Activated T-helper 9 cell treated with anti-CD3 and anti-CD28 coated beads, Interleukin-2, amount 50 U/mL, for 16 hours (primary cell): Measurements from ENCODE around the gene MSGN1.
"Not testable (repeated sequence)": the region's sequence is repeated elsewhere in the genome, so short reads cannot be mapped to it uniquely, and the experiment has no call there.

ENCODE experiments used
- DNase-seq: peaks from one replicate; pipeline ENCODE4 v3.0.0-alpha.2; 2020; ENCODE audit warnings: low read depth

Gene MSGN1

GRCh38 chr2:17805717-17806363 is 10.4 kb upstream of the MSGN1 start:
- DNase-seq = no peak

DNA sequence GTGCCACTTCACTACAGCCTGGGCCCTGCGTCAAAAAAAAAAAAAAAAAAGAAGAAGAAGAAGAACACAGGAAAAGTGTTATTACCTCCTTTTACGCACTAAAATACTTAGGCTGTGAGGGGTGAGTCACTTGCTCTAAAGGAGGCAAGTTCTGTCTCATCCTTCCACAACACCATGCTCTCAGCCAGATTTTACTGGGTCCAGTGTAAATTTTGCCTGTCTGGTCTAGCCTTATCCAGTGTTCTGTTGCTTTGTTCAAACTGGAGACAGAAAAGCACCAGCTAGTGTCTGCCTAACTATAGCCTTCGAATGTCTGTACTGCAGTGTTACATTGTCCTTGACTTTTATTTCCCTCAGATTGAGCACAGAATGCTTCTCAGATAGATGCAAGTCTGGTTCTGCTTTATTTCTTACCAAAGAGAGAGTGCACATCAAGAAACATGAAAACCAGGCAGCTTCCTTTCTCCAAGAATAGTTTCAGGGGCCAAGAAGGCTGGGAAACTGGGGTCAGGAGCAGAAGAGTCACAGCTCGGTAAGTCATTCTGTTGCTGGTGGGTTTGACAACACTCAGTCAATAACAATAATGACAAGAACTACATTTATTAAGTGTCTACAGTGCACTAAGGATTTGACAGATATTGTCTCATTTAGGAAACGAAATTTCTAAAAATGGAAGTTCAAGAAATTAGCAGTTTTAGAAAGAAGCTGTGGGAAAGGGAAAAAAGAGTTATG is 3.1 kb upstream of the MSGN1 start:
- no peak for DNase-seq

- no peak for DNase-seq
Measured at GRCh38 chr2:17813742-17814473, 2.4 kb upstream of the MSGN1 start.

GRCh38 chr2:17814601-17815000 is 1.7 kb upstream of the MSGN1 start:
- no peak for DNase-seq

GRCh38 chr2:17815468-17816184 is 634 bp upstream of the MSGN1 start:
- DNase-seq = no peak

DNA sequence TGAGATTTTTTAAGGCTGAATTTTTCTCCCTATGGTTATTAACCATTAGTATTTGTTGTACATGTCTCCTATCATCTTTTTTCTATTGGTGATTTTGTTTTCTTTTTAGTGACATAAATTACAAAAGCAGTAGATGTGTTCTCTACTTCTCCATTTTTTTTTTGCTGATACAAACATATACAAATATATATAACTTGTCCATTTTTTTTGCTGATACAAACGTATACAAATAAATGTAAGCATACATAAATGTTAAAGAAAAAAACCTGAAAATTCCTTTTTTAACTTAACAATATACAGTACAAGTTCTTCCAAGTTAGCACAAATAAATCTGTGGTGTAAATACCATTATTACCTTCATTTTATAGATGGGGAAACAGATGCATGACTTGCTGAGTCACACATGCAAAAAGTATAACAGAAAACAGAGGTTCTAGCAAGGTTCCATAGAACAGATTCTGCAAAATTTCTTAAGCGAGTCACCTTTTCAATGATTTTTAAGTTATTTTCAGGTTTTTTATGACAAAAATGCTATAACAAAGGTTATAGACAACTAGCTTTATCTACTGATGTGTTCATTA is 2.1 kb downstream of the MSGN1 start:
- no peak for DNase-seq

- DNase-seq = no peak
Measured at GRCh38 chr2:17821080-17821479, 4.8 kb downstream of the MSGN1 start.

GRCh38 chr2:17821535-17822444 is 5.5 kb downstream of the MSGN1 start:
- no peak for DNase-seq

GRCh38 chr2:17822445-17823117 is 6.3 kb downstream of the MSGN1 start:
- DNase-seq = no peak

GRCh38 chr2:17823646-17824045 is 7.4 kb downstream of the MSGN1 start:
- not testable (repeated sequence) for DNase-seq

GRCh38 chr2:17827316-17827715 is 11.1 kb downstream of the MSGN1 start:
- no peak for DNase-seq

DNA sequence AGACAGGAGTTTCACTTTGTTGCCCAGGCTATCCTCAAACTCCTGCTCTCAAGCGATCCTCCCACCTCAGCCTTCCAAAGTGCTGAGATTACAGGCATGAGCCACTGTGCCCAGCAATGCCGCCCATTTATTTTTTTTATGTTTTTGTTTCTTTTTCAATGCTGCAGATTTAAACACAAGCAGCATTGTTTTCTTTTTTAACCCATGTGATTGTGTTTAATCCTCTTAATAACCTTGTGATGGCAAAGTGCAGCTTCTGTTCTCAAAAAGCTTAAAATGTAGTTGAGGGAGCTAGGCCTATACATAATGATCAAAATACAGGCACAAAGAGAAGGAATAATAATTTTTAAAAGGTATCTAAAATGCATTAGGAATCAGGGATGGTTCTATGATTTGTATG is 11.5 kb downstream of the MSGN1 start:
- DNase-seq = no peak

GRCh38 chr2:17830053-17831034 is 14.1 kb downstream of the MSGN1 start:
- no peak for DNase-seq

- DNase-seq = no peak
Measured at GRCh38 chr2:17835516-17835915, 19.3 kb downstream of the MSGN1 start.

DNA sequence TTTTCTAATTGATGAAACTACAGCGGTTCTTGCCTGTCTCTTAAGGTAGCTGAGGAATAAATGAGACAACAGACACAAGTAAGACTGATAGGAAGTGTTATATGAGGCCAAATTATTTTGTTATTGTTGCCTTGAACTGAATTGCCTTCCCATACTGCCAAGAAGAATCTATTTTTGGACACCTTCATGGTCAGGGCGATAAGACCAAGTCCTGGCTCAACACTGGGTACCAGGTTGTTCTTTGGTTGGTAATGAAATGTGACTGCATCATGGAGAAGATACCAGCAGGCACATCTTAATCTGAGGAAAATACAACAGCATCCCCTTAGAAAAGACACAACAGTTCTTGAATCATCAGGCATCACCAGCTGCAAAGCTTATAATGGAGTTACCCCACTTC is 23.7 kb downstream of the MSGN1 start:
- DNase-seq = no peak

DNA sequence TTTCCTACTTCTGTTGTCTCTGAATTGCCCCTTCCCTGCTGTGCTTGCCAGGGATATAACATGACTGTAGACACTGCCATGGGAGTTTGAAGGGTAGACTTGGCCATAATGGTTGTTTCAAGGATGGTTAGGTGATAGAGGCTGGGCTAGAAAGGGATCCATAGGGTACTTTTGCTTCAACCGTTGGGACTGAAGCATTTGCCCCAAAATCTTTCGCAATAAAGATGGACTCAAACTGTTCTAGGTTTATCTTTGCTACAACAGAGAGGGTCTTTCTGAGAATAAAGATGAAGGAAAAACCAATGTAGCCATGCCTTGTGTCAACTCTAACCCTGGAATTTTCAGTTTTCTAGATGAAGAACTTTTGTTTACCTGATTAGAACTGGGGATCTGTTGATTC is 27.2 kb downstream of the MSGN1 start:
- no peak for DNase-seq

- no peak for DNase-seq
Measured at GRCh38 chr2:17845806-17846205, 29.5 kb downstream of the MSGN1 start.

DNA sequence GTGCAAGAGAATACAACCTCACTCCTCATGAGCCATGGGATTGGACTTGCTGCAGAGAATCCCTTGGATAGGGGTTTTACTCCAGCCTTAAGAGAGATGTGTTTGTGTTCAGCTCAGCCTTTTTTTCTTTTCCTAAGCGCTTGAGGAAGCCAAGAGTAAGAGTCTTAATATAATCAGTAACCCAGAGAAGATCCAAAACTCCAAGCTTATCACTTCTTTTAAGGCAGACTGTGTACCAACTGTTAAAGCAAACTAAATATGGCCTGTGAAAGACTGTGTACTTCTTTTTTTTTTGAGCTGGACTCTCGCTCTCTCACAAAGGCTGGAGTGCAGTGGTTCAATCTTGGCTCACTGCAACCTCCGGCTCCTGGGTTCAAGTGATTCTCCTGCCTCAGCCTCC is 30.4 kb downstream of the MSGN1 start:
- DNase-seq = no peak

GRCh38 chr2:17847236-17847635 is 31.0 kb downstream of the MSGN1 start:
- DNase-seq = no peak
